Stimulated activated CD8-positive, alpha-beta memory T cell treated with anti-CD3 and anti-CD28 coated beads, Interleukin-15, amount 100 ng/mL, for 24 hours (primary cell): Measurements from ENCODE around the gene DDX42.
"Not testable (repeated sequence)": the region's sequence is repeated elsewhere in the genome, so short reads cannot be mapped to it uniquely, and the experiment has no call there.

ENCODE experiments used
- DNase-seq: peaks from one replicate; pipeline ENCODE4 v3.0.0-alpha.2; 2020; ENCODE audit warnings: low read depth

The DDX42 gene

GRCh38 chr17:63780928-63781327 is 7.0 kb downstream of the DDX42 start:
- DNase-seq: no peak

- DNase-seq: no peak
Observed at GRCh38 chr17:63783522-63783921, 9.6 kb downstream of the DDX42 start.

GRCh38 chr17:63785556-63785955 is 11.6 kb downstream of the DDX42 start:
- no peak for DNase-seq

- no peak for DNase-seq
Observed at GRCh38 chr17:63786117-63786516, 12.1 kb downstream of the DDX42 start.

GRCh38 chr17:63786971-63787711 is 13.2 kb downstream of the DDX42 start:
- DNase-seq: no peak

- no peak for DNase-seq
Observed at GRCh38 chr17:63790057-63790456, 16.1 kb downstream of the DDX42 start.

- DNase-seq: no peak
Observed at GRCh38 chr17:63792055-63792729, 18.2 kb downstream of the DDX42 start.

GRCh38 chr17:63796375-63796774 is 22.4 kb downstream of the DDX42 start:
- not testable (repeated sequence) for DNase-seq

GRCh38 chr17:63798572-63799106 is 24.7 kb downstream of the DDX42 start:
- no peak for DNase-seq

GRCh38 chr17:63800783-63801182 is 26.8 kb downstream of the DDX42 start:
- no peak for DNase-seq

- DNase-seq: no peak
Observed at GRCh38 chr17:63804328-63804727, 30.4 kb downstream of the DDX42 start.

GRCh38 chr17:63805591-63805990 is 31.6 kb downstream of the DDX42 start:
- DNase-seq: no peak

- DNase-seq: no peak
Observed at GRCh38 chr17:63809970-63810369, 36.0 kb downstream of the DDX42 start.

GRCh38 chr17:63816123-63816522 is 42.2 kb downstream of the DDX42 start:
- no peak for DNase-seq

GRCh38 chr17:63816669-63817068 is 42.7 kb downstream of the DDX42 start:
- DNase-seq: no peak

- DNase-seq: no peak
Observed at GRCh38 chr17:63817736-63818385, 43.9 kb downstream of the DDX42 start.

- no peak for DNase-seq
Observed at GRCh38 chr17:63819131-63819530, 45.2 kb downstream of the DDX42 start.

- no peak for DNase-seq
Observed at GRCh38 chr17:63819585-63820537, 45.9 kb downstream of the DDX42 start.

GRCh38 chr17:63820963-63821561 is 47.1 kb downstream of the DDX42 start:
- DNase-seq: no peak

- DNase-seq: no peak
Observed at GRCh38 chr17:63821804-63822203, 47.8 kb downstream of the DDX42 start.

GRCh38 chr17:63822537-63822936 is 48.6 kb downstream of the DDX42 start:
- DNase-seq: no peak
